Gastroesophageal sphincter (tissue), 3 donors: ENCODE measurements around the gene LPP.

Experiments
- CTCF ChIP-seq, 4 experiments: fragments of 200-600 bp in 2 of 4; fragments of 450-650 bp in 2 of 4; sonication (generic) in 1 of 4; IDR thresholded peaks; one replicate each; pipeline ENCODE4 v1.5.1; 2017 to 2019; ENCODE audit warnings: antibody characterized with exemption in 4 of 4, mild to moderate bottlenecking in 2 of 4, moderate library complexity in 2 of 4
- POLR2A ChIP-seq, 2 donors: fragments of 450-650 bp; IDR thresholded peaks; one replicate each; pipeline ENCODE4 v1.6.1; 2017; ENCODE audit warnings: antibody characterized with exemption in 2 of 2, mild to moderate bottlenecking in 2 of 2, moderate library complexity in 1 of 2

DNA sequence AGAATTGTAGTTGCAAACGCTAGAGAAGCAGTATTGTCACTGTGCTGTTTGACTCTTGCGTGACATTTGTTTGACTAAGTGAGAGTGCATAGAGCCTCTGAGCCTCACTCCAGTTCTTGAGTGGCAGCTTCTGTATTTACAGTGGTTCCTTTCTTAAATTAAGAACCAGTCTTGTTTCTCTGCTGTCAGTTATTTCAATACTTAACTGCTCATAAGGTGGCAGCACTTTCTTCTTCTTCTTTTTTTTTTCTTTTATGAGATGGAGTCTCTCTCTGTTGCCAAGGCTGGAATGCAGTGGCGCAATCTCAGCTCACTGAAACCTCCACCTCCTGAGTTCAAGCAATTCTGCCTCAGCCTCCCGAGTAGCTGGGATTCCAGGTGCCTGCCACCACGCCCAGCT is 372.1 kb downstream of the LPP start:
- TF ChIP-seq CTCF (IDR thresholded peaks at IDR 0.05) (peak in 1 of 4 experiments; percentile 11), POLR2A (IDR thresholded peaks at IDR 0.05) (no peak)
